Effector memory CD4-positive, alpha-beta T cell (primary cell): Measurements from ENCODE around the gene PDE4D.

Source experiments
- DNase-seq, 3 donors: peaks; one replicate each; pipeline ENCODE4 v3.0.0-alpha.2; 2020
- H3K27ac ChIP-seq: 2 replicates; pipeline ENCODE4 v1.7.0; 2013; ENCODE audit warnings: mild to moderate bottlenecking, low read length, moderate library complexity; ENCODE audit not compliant: insufficient read depth, poor library complexity, severe bottlenecking
- H3K27me3 ChIP-seq: replicated peaks from 2 replicates; pipeline ENCODE4 v1.7.0; 2013; ENCODE audit warnings: mild to moderate bottlenecking, low read length; ENCODE audit not compliant: insufficient read depth, control insufficient read depth, poor library complexity, severe bottlenecking
- H3K36me3 ChIP-seq: 2 replicates; pipeline ENCODE4 v1.7.0; 2013; ENCODE audit warnings: mild to moderate bottlenecking, low read length, moderate library complexity; ENCODE audit not compliant: control insufficient read depth, insufficient read depth
- H3K4me1 ChIP-seq: 2 replicates; pipeline ENCODE4 v1.7.0; 2013; ENCODE audit warnings: low read length, mild to moderate bottlenecking; ENCODE audit not compliant: control insufficient read depth, insufficient read depth, poor library complexity, severe bottlenecking
- H3K4me3 ChIP-seq: 2 replicates; pipeline ENCODE4 v1.7.0; 2013; ENCODE audit warnings: low read length, low read depth, mild to moderate bottlenecking; ENCODE audit not compliant: insufficient read depth, poor library complexity, severe bottlenecking
- H3K9me3 ChIP-seq: 2 replicates; pipeline ENCODE4 v1.7.0; 2013; ENCODE audit warnings: mild to moderate bottlenecking, low read length, moderate library complexity; ENCODE audit not compliant: control insufficient read depth

The PDE4D gene

DNA sequence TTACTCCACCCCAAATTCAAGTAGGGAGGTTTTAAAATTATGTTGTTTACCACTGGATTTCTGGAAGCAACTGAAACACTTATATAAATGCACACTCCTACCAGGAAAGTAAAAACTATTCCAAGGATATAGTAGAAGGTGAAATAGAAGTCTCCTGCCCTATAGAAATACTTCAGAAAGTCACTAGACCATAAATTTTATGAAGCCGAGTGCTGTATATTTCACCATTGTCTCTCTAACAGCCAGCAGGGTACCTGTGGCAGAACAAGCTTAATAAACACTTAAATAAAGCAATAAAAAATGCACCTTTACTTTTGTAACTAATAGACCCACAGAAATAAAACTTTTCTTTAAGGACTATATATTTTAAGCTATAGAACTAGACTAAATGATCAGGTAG is 631.6 kb downstream of the PDE4D start:
- DNase-seq: no peak
- no peak overlapping the region for H3K27ac ChIP-seq
- no peaks in the 10 kb centered on the region for H3K27me3 ChIP-seq
- no peaks in the 10 kb centered on the region for H3K9me3 ChIP-seq
- H3K4me3 ChIP-seq: no peak overlapping the region
- no peaks in the 10 kb centered on the region for H3K4me1 ChIP-seq
- H3K36me3 ChIP-seq: no peaks in the 10 kb centered on the region

DNA sequence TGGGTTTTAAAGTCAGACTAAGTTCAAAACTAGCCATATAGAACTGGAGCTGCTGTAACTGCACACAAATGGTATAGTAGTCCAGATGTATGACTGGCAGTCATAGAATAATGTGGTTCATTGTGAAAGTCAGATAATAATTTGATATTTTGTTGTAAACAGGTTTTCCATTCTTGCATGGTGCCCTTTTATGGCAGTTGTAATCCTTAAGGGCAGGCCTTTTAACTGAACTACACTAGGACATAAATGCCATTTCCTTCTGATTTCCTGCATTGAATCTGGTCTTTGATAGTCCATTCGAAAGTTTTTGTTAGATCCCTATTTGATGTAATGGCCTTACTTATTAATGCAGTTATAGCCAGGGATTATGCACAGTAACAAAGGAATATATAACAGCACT is 632.6 kb downstream of the PDE4D start:
- Histone ChIP-seq H3K36me3 (no peaks in the 10 kb centered on the region), H3K4me3 (no peak overlapping the region), H3K9me3 (no peaks in the 10 kb centered on the region), H3K27me3 (no peaks in the 10 kb centered on the region), H3K27ac (no peak overlapping the region), H3K4me1 (no peaks in the 10 kb centered on the region)
- no peak for DNase-seq

DNA sequence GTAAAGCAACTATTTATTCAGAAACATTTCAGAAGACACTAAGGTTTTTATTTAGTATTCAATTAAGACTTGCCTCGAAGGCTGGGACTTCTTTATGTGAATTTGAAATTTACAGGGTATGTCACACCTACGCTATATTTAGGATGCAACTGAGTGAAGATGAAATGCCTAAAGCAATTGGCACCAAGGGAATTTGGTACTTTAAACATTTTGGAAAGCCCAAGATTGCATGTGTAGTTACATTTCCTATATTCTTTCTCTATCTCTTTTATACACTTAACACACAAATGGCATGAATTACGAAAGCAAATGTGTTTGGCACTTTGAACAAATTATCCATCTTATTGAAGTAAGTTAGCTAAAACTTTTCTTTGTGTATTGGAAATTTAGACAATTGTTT is 633.3 kb downstream of the PDE4D start:
- DNase-seq: no peak
- no peaks in the 10 kb centered on the region for H3K4me1 ChIP-seq
- H3K9me3 ChIP-seq: no peaks in the 10 kb centered on the region
- H3K27ac ChIP-seq: no peak overlapping the region
- no peaks in the 10 kb centered on the region for H3K27me3 ChIP-seq
- no peak overlapping the region for H3K4me3 ChIP-seq
- no peaks in the 10 kb centered on the region for H3K36me3 ChIP-seq

DNA sequence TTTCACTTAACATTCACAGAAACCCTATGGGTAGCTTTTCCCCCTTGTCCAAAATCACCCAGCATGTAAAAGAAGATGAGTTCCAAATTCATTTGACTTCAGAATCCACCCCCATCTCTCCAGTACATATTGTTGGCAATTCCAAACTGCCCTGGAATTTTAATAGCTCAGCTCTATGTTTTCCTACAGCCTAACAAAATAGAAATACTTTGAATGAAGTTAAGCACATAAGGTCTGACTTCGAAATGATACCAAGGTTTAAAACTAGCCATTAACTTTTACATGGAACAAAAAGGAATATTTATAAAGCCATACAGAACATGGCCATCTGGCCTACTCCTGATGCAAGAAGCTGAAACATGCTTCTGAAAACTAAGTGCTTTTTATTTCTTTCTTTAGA is 634.3 kb downstream of the PDE4D start:
- H3K27ac ChIP-seq: no peak overlapping the region
- H3K4me1 ChIP-seq: no peaks in the 10 kb centered on the region
- no peaks in the 10 kb centered on the region for H3K36me3 ChIP-seq
- H3K27me3 ChIP-seq: no peaks in the 10 kb centered on the region
- no peak for DNase-seq
- H3K9me3 ChIP-seq: no peaks in the 10 kb centered on the region
- H3K4me3 ChIP-seq: no peak overlapping the region

DNA sequence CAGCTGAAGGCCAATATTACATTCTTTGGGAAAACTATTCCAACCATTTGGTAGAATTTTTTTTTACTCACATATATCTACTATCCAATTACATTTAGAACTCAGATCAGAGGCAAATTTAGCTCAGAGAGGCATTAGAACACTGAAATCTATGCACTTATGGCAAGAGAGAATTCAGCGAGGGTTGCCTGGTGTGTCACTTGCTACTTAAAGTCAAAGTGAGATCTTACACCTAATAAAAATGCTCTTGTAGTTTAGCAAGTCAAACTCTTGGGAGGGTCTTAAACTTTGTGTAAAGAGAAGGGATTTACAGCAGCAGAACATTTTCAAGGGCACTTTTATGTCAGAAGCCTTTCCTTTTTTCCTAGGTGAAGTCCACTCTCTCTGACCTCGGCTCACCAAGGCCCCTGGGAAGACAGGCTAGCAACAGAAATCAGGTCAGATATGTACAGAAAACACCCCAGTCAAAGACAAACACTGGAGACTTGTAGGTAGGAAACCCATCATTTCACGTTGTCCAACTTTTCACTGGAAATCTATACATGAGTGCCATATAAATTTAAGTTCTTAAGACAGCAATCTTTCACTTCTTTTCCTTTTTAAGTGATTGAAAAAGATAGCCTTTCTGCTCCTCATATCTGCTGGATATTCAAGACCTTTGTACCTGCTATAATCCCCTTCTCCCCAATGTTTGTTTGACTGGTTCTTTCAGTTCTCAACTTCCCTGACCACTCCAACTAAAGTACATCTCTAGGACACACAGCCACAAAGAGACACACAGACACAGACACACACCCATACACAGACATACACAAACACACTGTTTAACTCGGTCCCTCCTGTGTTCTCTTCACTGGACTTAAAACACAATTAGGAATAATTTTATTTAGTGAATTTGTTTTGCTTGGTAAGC is 635.8 kb downstream of the PDE4D start:
- Histone ChIP-seq H3K27ac (no peak overlapping the region), H3K9me3 (no peaks in the 10 kb centered on the region), H3K36me3 (no peaks in the 10 kb centered on the region), H3K4me3 (no peak overlapping the region), H3K27me3 (no peaks in the 10 kb centered on the region), H3K4me1 (no peaks in the 10 kb centered on the region)
- DNase-seq: no peak

DNA sequence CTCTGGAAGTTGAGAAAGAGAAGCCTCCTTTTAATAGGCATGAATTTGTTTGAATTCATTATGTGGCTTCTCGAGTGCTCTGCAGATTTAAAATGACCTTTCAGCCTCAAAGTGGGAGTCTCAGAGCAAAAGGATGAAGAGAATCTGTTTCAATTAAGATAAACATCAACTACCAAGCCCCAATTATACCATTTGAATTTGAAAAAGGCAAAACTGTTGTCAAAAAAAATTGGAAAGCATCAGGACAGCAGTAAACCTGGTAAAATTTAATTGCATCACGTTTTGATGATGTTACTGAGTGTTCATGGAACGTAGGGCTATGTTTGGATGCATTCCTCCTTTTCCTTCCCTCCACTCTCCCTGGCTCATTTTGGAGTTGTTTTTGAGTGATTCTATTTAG is 637.2 kb downstream of the PDE4D start:
- DNase-seq: no peak
- H3K4me1 ChIP-seq: no peaks in the 10 kb centered on the region
- H3K27ac ChIP-seq: no peak overlapping the region
- no peak overlapping the region for H3K4me3 ChIP-seq
- H3K27me3 ChIP-seq: no peaks in the 10 kb centered on the region
- no peaks in the 10 kb centered on the region for H3K36me3 ChIP-seq
- no peaks in the 10 kb centered on the region for H3K9me3 ChIP-seq

DNA sequence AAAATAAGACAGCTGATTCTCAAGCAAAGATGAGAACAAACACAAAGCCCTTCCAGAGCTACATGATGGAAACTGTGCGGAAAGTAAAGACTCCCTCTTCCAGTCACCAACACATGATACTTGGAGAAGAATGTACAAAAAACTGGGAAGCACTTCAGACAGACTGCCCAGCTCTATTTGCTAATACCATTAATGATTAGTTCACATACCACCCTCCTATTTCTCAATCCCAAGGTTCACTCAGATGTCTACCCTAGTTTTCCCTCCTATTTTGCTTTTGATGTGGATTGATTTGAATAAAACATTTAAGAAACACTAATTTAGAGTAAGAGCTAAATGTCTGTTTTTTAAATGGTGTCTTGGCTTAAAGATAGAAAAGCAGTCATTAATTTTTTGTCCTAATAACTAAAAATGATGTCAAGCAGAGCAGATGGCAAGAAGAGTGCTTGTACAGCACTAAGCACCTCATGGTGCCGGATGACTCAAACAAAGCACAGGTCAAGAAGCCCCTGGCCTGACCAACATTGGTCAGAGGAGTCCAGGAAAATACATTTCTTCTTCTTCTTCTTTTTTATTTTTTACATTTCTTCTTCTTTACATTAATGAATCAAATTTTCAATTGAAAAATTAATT is 639.4 kb downstream of the PDE4D start:
- Histone ChIP-seq H3K4me3 (no peak overlapping the region), H3K27ac (no peak overlapping the region), H3K4me1 (no peaks in the 10 kb centered on the region), H3K36me3 (no peaks in the 10 kb centered on the region), H3K9me3 (no peaks in the 10 kb centered on the region), H3K27me3 (no peaks in the 10 kb centered on the region)
- no peak for DNase-seq

DNA sequence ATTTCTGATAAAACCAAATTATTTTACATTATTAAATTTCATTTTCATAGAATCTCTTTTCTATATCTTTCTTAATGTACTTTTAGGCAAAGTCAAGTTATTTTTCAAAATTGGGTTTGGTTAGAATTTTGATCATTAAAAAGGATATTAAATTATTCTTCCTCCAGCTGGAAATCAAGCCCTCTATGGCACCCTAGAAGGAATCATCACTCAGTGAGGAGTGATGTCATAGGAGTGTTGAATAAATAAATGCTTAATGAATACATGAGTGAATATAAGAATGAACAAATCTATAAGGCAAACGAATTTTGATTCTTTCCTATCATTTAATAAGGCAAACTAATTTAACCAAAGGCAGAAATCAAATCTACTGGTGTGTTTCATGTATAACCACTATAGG is 639.9 kb downstream of the PDE4D start:
- no peaks in the 10 kb centered on the region for H3K27me3 ChIP-seq
- H3K36me3 ChIP-seq: no peaks in the 10 kb centered on the region
- H3K4me3 ChIP-seq: no peak overlapping the region
- no peak overlapping the region for H3K27ac ChIP-seq
- no peak for DNase-seq
- H3K9me3 ChIP-seq: no peaks in the 10 kb centered on the region
- no peaks in the 10 kb centered on the region for H3K4me1 ChIP-seq

DNA sequence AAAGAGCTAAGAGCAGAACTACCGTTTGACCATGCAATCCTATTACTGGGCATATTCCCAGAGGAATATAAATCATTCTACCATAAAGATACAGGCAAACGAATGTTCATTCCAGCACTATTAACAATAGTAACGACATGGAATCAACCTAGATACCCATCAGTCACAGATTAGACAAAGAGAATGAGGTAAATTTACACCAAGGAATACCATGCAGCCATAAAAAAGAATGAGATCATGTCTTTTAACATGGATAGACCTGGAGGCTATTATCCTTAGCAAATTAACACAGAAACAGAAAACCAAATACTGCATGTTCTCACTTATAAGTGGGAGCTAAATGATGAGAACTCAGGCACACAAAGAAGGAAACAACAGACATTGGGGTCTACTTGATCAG is 641.9 kb downstream of the PDE4D start:
- no peaks in the 10 kb centered on the region for H3K9me3 ChIP-seq

DNA sequence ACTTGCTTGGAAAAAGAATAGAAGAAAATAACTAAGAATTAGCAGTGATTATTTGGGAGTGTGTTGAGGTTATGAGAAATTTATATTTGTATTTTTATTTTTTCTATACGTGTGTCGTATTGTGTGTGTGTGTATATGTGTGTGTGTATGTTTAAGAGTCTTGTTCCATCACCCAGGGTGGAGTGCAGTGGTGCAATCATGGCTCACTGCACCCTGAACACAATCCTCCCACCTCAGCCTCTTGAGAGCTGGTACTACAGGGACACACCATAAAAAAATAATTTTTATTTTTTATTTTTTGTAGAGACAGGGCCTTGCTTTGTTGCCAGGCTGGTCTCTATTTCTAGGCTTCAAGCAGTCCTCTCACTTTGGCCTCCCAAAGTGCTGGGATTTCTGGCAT is 643.8 kb downstream of the PDE4D start:
- Histone ChIP-seq H3K27ac (no peak overlapping the region), H3K36me3 (no peaks in the 10 kb centered on the region), H3K4me1 (no peaks in the 10 kb centered on the region), H3K27me3 (no peaks in the 10 kb centered on the region), H3K4me3 (no peak overlapping the region), H3K9me3 (no peaks in the 10 kb centered on the region)
- no peak for DNase-seq

More for the DNA sequence above, 641.9 kb downstream of the PDE4D start:
- no peak for DNase-seq
- Histone ChIP-seq H3K4me3 (no peak overlapping the region), H3K27me3 (no peaks in the 10 kb centered on the region), H3K36me3 (no peaks in the 10 kb centered on the region), H3K4me1 (no peaks in the 10 kb centered on the region), H3K27ac (no peak overlapping the region)
